ENCODE data around the gene MYBPH. TPM values are rescaled to one million over a fixed set of nuclear protein-coding genes. Genes with fewer than 3 reads are reported as not detected.

The MYBPH gene
- polyA plus RNA-seq, 1 donor from 2014 or later = not detected

GRCh38 chr1:203153051-203153988, 22.3 kb downstream of the MYBPH start:
- H3K9me3 ChIP-seq (ENCODE audit: low read length) = no peaks in the 10 kb centered on the region
- no peaks in the 10 kb centered on the region for H3K79me2 ChIP-seq (replicated peaks; ENCODE audit: insufficient read depth, low read length)
- TF ChIP-seq POLR2AphosphoS5 (IDR thresholded peaks at IDR 0.05) = no peak
- no peak for TF ChIP-seq SMC3 (conservative IDR thresholded peaks at IDR 0.05; ENCODE audit: poor library complexity)
- TF ChIP-seq EP300 (conservative IDR thresholded peaks at IDR 0.05; ENCODE audit: poor library complexity, severe bottlenecking) = no peak
- no peak for TF ChIP-seq EZH2 (IDR thresholded peaks at IDR 0.05; ENCODE audit: borderline replicate concordance, insufficient read depth, low read length, poor library complexity, severe bottlenecking)
- no peak for TF ChIP-seq CTCF (IDR thresholded peaks at IDR 0.05; ENCODE audit: poor library complexity, severe bottlenecking)
- no peak for TF ChIP-seq RAD21 (conservative IDR thresholded peaks at IDR 0.05)
- TF ChIP-seq MXI1 (conservative IDR thresholded peaks at IDR 0.05; ENCODE audit: poor library complexity, severe bottlenecking) = no peak
- TF ChIP-seq REST (IDR thresholded peaks at IDR 0.05; ENCODE audit: borderline replicate concordance) = no peak
- TF ChIP-seq TAF1 (IDR thresholded peaks at IDR 0.05; ENCODE audit: low read depth) = no peak
- no peak overlapping the region for H3K9ac ChIP-seq (ENCODE audit: low read length)
- H3K9me2 ChIP-seq (ENCODE audit: insufficient read depth, low read length) = no peaks in the 10 kb centered on the region
- no peak overlapping the region for H3K27ac ChIP-seq (ENCODE audit: low read length)
- no peaks in the 10 kb centered on the region for H3K36me3 ChIP-seq (ENCODE audit: insufficient read depth, low read length)
- no peak overlapping the region for H3K4me2 ChIP-seq (ENCODE audit: low read length)
- H3K4me3 ChIP-seq (ENCODE audit: low read length) = no peak overlapping the region
- H4K20me1 ChIP-seq (ENCODE audit: insufficient read depth) = no peaks in the 10 kb centered on the region
- H2AFZ ChIP-seq (ENCODE audit: low read depth, low read length) = no peak overlapping the region
- no peaks in the 10 kb centered on the region for H3K27me3 ChIP-seq (ENCODE audit: insufficient read depth, low read depth, low read length)
- no peaks in the 10 kb centered on the region for H3F3A ChIP-seq (ENCODE audit: insufficient read depth, low read length, poor library complexity, severe bottlenecking)

GRCh38 chr1:203152158-203153034, 23.2 kb downstream of the MYBPH start:
- Histone ChIP-seq H3K9ac (ENCODE audit: low read length) (no peak overlapping the region), H3K27ac (ENCODE audit: low read length) (no peak overlapping the region), H3K4me2 (ENCODE audit: low read length) (no peak overlapping the region), H3K79me2 (replicated peaks; ENCODE audit: insufficient read depth, low read length) (no peaks in the 10 kb centered on the region), H3K36me3 (ENCODE audit: insufficient read depth, low read length) (no peaks in the 10 kb centered on the region), H2AFZ (ENCODE audit: low read depth, low read length) (no peak overlapping the region), H3K27me3 (ENCODE audit: insufficient read depth, low read depth, low read length) (no peaks in the 10 kb centered on the region), H3K4me3 (ENCODE audit: low read length) (no peak overlapping the region), H3K9me3 (ENCODE audit: low read length) (no peaks in the 10 kb centered on the region), H4K20me1 (ENCODE audit: insufficient read depth) (no peaks in the 10 kb centered on the region), H3K9me2 (ENCODE audit: insufficient read depth, low read length) (no peaks in the 10 kb centered on the region), H3F3A (ENCODE audit: insufficient read depth, low read length, poor library complexity, severe bottlenecking) (no peaks in the 10 kb centered on the region)
- no peak for TF ChIP-seq MXI1 (conservative IDR thresholded peaks at IDR 0.05; ENCODE audit: poor library complexity, severe bottlenecking)
- no peak for TF ChIP-seq REST (IDR thresholded peaks at IDR 0.05; ENCODE audit: borderline replicate concordance)
- no peak for TF ChIP-seq POLR2AphosphoS5 (IDR thresholded peaks at IDR 0.05)
- no peak for TF ChIP-seq SMC3 (conservative IDR thresholded peaks at IDR 0.05; ENCODE audit: poor library complexity)

All from neural cell (in vitro differentiated cells).